GM19099 (cell line): ENCODE data around the gene TUBB4B.

Experiments
- POLR2A ChIP-seq: IDR thresholded peaks from 3 replicates; pipeline ENCODE4 v1.6.1; 2011; ENCODE audit warnings: low read depth; ENCODE audit not compliant: insufficient read length; ENCODE audit errors: extremely low read depth

Gene TUBB4B

GRCh38 chr9:137220317-137221094, 20.6 kb upstream of the TUBB4B start:
- no peak for TF ChIP-seq POLR2A

- no peak for TF ChIP-seq POLR2A
Observed at GRCh38 chr9:137221095-137221505, 20.0 kb upstream of the TUBB4B start.

- TF ChIP-seq POLR2A, result no peak
Observed at GRCh38 chr9:137221506-137222111, 19.5 kb upstream of the TUBB4B start.

- TF ChIP-seq POLR2A, result no peak
Observed at GRCh38 chr9:137222190-137223077, 18.7 kb upstream of the TUBB4B start, which contains the start of gene RNF208. RNF208 (minus strand) TSS chr9:137222240; CDS start chr9:137221212, 1,028 bp downstream.

- TF ChIP-seq POLR2A, result peak; percentile 86
Observed at GRCh38 chr9:137223078-137223970, 17.8 kb upstream of the TUBB4B start.

- TF ChIP-seq POLR2A, result no peak
Observed at GRCh38 chr9:137224830-137225694, 16.0 kb upstream of the TUBB4B start, which contains the start of gene CYSRT1. CYSRT1 (plus strand) TSS chr9:137225174; CDS start chr9:137225622, 448 bp downstream.

GRCh38 chr9:137225699-137226331, 15.3 kb upstream of the TUBB4B start:
- no peak for TF ChIP-seq POLR2A

- no peak for TF ChIP-seq POLR2A
Observed at GRCh38 chr9:137226338-137227053, 14.6 kb upstream of the TUBB4B start.

GRCh38 chr9:137227054-137227852, 13.8 kb upstream of the TUBB4B start, which contains the start of gene RNF224:
RNF224 (plus strand) TSS chr9:137227502; CDS start chr9:137228336, 834 bp downstream.
- no peak for TF ChIP-seq POLR2A

- TF ChIP-seq POLR2A, result no peak
Observed at GRCh38 chr9:137227853-137228505, 13.1 kb upstream of the TUBB4B start.

- no peak for TF ChIP-seq POLR2A
Observed at GRCh38 chr9:137228506-137228967, 12.6 kb upstream of the TUBB4B start.
